ENCODE results near the gene ASPM. TPM values are rescaled to one million over a fixed set of nuclear protein-coding genes. Genes with fewer than 3 reads are reported as not detected.

ASPM gene
- total and polyA plus RNA-seq, 2 donors (not counting 1 experiment from before 2014, with no cell fraction given): 4.4 to 9.7 TPM

DNA sequence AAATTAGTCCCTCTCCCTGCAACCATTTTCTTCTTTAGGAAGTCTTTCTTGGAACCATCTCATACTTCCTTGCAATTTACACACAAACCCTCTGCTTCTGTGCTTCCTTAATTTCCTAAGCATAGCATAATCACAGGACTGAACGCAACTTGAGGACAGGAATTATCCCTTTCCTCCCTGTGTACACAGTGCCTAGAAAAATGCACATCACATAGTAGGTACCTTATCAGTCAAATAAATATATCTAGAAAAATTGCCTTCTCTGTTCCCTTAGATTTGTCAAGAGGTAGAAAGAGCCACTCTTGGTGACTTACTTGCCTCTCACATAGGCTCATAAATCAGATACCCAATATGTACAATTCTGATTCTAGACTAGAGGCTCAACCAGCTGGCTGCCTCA lies 4.9 kb downstream of the ASPM start:
- Histone ChIP-seq H4K20me1 (ENCODE audit: control insufficient read depth, extremely low read depth, insufficient read depth, low read length) (no peaks in the 10 kb centered on the region), H3K9me3 (ENCODE audit: control insufficient read depth, insufficient read depth, low read depth, low read length) (no peaks in the 10 kb centered on the region), H3K36me3 (ENCODE audit: control insufficient read depth, insufficient read depth, low read length) (no peaks in the 10 kb centered on the region), H3K27me3 (ENCODE audit: control insufficient read depth, insufficient read depth, low read length) (no peaks in the 10 kb centered on the region), H3K4me3 (replicated peaks in 1 of 4; ENCODE audit: control extremely low read depth in 1 of 4, insufficient read depth in 1 of 4, low read depth in 3 of 4, low read length in 4 of 4) (no peak overlapping the region), H3K9ac (ENCODE audit: insufficient read depth, low read length) (no peak overlapping the region), H2AFZ (ENCODE audit: low read length) (peak overlapping the region; percentile 81), H3K4me2 (ENCODE audit: extremely low read depth, insufficient read depth, low read length) (peak overlapping the region; percentile 67), H3K27ac (ENCODE audit: insufficient read depth, low read length) (no peak overlapping the region), H3K4me1 (ENCODE audit: control insufficient read depth, extremely low read depth, insufficient read depth, low read length) (peaks cover 6% of the 10 kb centered on the region), H3K79me2 (ENCODE audit: control insufficient read depth, insufficient read depth, low read length) (peaks cover 75% of the 10 kb centered on the region)
- peak in 1 of 2 donors; percentile 17 for DNase-seq (ENCODE audit: low read depth in 2 of 2)
- TF ChIP-seq, protein P1, sequence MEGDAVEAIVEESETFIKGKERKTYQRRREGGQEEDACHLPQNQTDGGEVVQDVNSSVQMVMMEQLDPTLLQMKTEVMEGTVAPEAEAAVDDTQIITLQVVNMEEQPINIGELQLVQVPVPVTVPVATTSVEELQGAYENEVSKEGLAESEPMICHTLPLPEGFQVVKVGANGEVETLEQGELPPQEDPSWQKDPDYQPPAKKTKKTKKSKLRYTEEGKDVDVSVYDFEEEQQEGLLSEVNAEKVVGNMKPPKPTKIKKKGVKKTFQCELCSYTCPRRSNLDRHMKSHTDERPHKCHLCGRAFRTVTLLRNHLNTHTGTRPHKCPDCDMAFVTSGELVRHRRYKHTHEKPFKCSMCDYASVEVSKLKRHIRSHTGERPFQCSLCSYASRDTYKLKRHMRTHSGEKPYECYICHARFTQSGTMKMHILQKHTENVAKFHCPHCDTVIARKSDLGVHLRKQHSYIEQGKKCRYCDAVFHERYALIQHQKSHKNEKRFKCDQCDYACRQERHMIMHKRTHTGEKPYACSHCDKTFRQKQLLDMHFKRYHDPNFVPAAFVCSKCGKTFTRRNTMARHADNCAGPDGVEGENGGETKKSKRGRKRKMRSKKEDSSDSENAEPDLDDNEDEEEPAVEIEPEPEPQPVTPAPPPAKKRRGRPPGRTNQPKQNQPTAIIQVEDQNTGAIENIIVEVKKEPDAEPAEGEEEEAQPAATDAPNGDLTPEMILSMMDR (conservative IDR thresholded peaks at IDR 0.05 in 1 of 2, IDR thresholded peaks at IDR 0.05 in 1 of 2; ENCODE audit: low read depth in 1 of 2, low read length in 2 of 2): no peak
- TF ChIP-seq EZH2 (IDR thresholded peaks at IDR 0.05; ENCODE audit: low read length, missing control alignments): no peak

DNA sequence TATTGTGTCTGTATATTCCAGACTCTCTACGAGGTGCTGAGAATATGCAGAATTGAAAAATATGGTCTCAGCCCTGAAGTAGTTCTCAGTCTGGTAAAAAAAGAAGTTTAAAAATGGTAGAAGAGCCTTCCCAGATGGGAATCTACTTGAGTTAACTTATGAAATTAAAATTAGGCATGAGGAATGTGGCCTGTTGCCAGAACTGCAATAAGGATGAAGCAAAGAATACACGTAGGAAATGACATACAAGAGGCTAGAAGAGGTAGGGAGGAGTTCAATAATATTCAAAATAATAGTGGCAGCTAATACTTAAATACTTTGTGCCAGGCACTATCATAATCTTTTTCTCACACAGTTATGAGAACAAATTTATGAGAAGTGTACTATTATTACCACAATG lies 6.3 kb downstream of the ASPM start:
- Histone ChIP-seq H3K4me2 (ENCODE audit: extremely low read depth, insufficient read depth, low read length) (peak overlapping the region; percentile 48), H3K27me3 (ENCODE audit: control insufficient read depth, insufficient read depth, low read length) (no peaks in the 10 kb centered on the region), H3K27ac (ENCODE audit: insufficient read depth, low read length) (no peak overlapping the region), H3K4me3 (replicated peaks in 1 of 4; ENCODE audit: control extremely low read depth in 1 of 4, insufficient read depth in 1 of 4, low read depth in 3 of 4, low read length in 4 of 4) (no peak overlapping the region), H3K4me1 (ENCODE audit: control insufficient read depth, extremely low read depth, insufficient read depth, low read length) (peaks cover 6% of the 10 kb centered on the region), H2AFZ (ENCODE audit: low read length) (peak overlapping the region; percentile 56), H4K20me1 (ENCODE audit: control insufficient read depth, extremely low read depth, insufficient read depth, low read length) (no peaks in the 10 kb centered on the region), H3K79me2 (ENCODE audit: control insufficient read depth, insufficient read depth, low read length) (peaks cover 63% of the 10 kb centered on the region), H3K9ac (ENCODE audit: insufficient read depth, low read length) (no peak overlapping the region), H3K9me3 (ENCODE audit: control insufficient read depth, insufficient read depth, low read depth, low read length) (no peaks in the 10 kb centered on the region), H3K36me3 (ENCODE audit: control insufficient read depth, insufficient read depth, low read length) (no peaks in the 10 kb centered on the region)
- peak; percentile 51 to 65 for DNase-seq (ENCODE audit: low read depth in 2 of 2)
- no peak for TF ChIP-seq EZH2 (IDR thresholded peaks at IDR 0.05; ENCODE audit: low read length, missing control alignments)
- TF ChIP-seq, protein P1 (conservative IDR thresholded peaks at IDR 0.05 in 1 of 2, IDR thresholded peaks at IDR 0.05 in 1 of 2; ENCODE audit: low read depth in 1 of 2, low read length in 2 of 2): no peak

DNA sequence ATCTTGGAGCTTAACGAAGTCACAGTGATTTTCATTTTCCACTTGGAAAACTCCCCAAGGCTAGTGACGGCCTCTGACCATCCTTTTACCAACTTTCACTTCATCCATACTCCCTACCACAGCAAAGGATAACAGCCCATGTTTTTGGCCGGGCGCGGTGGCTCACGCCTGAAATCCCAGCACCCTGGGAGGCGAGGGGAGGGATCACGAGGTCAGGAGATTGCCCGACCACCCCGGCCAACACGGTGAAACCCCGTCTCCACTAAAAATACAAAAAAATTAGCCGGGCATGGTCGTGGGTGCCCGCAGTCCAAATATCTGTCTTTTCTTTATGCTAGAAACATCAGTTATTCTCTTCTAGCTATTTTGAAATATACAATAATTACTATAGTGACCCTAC lies 7.3 kb downstream of the ASPM start:
- H2AFZ ChIP-seq (ENCODE audit: low read length): peak overlapping the region; percentile 42
- no peaks in the 10 kb centered on the region for H3K27me3 ChIP-seq (ENCODE audit: control insufficient read depth, insufficient read depth, low read length)
- no peak overlapping the region for H3K27ac ChIP-seq (ENCODE audit: insufficient read depth, low read length)
- H3K4me1 ChIP-seq (ENCODE audit: control insufficient read depth, extremely low read depth, insufficient read depth, low read length): peaks cover 5% of the 10 kb centered on the region
- TF ChIP-seq, protein P1 (conservative IDR thresholded peaks at IDR 0.05 in 1 of 2, IDR thresholded peaks at IDR 0.05 in 1 of 2; ENCODE audit: low read depth in 1 of 2, low read length in 2 of 2): no peak
- TF ChIP-seq EZH2 (IDR thresholded peaks at IDR 0.05; ENCODE audit: low read length, missing control alignments): no peak
- H3K9me3 ChIP-seq (ENCODE audit: control insufficient read depth, insufficient read depth, low read depth, low read length): no peaks in the 10 kb centered on the region
- no peaks in the 10 kb centered on the region for H4K20me1 ChIP-seq (ENCODE audit: control insufficient read depth, extremely low read depth, insufficient read depth, low read length)
- H3K79me2 ChIP-seq (ENCODE audit: control insufficient read depth, insufficient read depth, low read length): peaks cover 53% of the 10 kb centered on the region
- DNase-seq (ENCODE audit: low read depth in 2 of 2): no peak
- H3K4me3 ChIP-seq (replicated peaks in 1 of 4; ENCODE audit: control extremely low read depth in 1 of 4, insufficient read depth in 1 of 4, low read depth in 3 of 4, low read length in 4 of 4): no peak overlapping the region
- no peak overlapping the region for H3K4me2 ChIP-seq (ENCODE audit: extremely low read depth, insufficient read depth, low read length)
- H3K36me3 ChIP-seq (ENCODE audit: control insufficient read depth, insufficient read depth, low read length): no peaks in the 10 kb centered on the region
- H3K9ac ChIP-seq (ENCODE audit: insufficient read depth, low read length): no peak overlapping the region

Data from fibroblast of lung (primary cell).